ENCODE data around the gene FXYD7.
"Not testable (repeated sequence)": the region's sequence is repeated elsewhere in the genome, so short reads cannot be mapped to it uniquely, and the experiment has no call there.

The FXYD7 gene

GRCh38 chr19:35143231-35143715, at the start of gene FXYD7:
FXYD7 (plus strand) TSS chr19:35143255; CDS start chr19:35143334, 79 bp downstream.
- DNase-seq: no peak

GRCh38 chr19:35093430-35093829, 49.6 kb upstream of the FXYD7 start:
- no peak for DNase-seq

GRCh38 chr19:35093941-35094647, 49.0 kb upstream of the FXYD7 start:
- DNase-seq: no peak

- no peak for DNase-seq
These were observed 48.4 kb upstream of the FXYD7 start for GRCh38 chr19:35094656-35095055.

GRCh38 chr19:35095667-35096368, 47.2 kb upstream of the FXYD7 start:
- DNase-seq: peak; percentile 66

- no peak for DNase-seq
These were observed 44.5 kb upstream of the FXYD7 start for GRCh38 chr19:35098413-35099049.

GRCh38 chr19:35099155-35099896, 43.7 kb upstream of the FXYD7 start:
- no peak for DNase-seq

- DNase-seq: no peak
These were observed 43.2 kb upstream of the FXYD7 start for GRCh38 chr19:35099897-35100275.

GRCh38 chr19:35100588-35101533, 42.2 kb upstream of the FXYD7 start:
- DNase-seq: no peak

- DNase-seq: not testable (repeated sequence)
These were observed 41.1 kb upstream of the FXYD7 start for GRCh38 chr19:35101949-35102348.

GRCh38 chr19:35103614-35104013, 39.4 kb upstream of the FXYD7 start:
- not testable (repeated sequence) for DNase-seq

- no peak for DNase-seq
These were observed 38.7 kb upstream of the FXYD7 start for GRCh38 chr19:35104361-35104760.

GRCh38 chr19:35105047-35105410, 38.0 kb upstream of the FXYD7 start:
- no peak for DNase-seq

- DNase-seq: no peak
These were observed 37.4 kb upstream of the FXYD7 start for GRCh38 chr19:35105411-35106290.

- no peak for DNase-seq
These were observed 36.8 kb upstream of the FXYD7 start for GRCh38 chr19:35106291-35106583.

GRCh38 chr19:35106898-35107541, 36.0 kb upstream of the FXYD7 start:
- DNase-seq: no peak

- DNase-seq: no peak
These were observed 35.5 kb upstream of the FXYD7 start for GRCh38 chr19:35107545-35107944.

- no peak for DNase-seq
These were observed 34.3 kb upstream of the FXYD7 start for GRCh38 chr19:35108730-35109129.

- no peak for DNase-seq
These were observed 33.5 kb upstream of the FXYD7 start for GRCh38 chr19:35109395-35110112.

- no peak for DNase-seq
These were observed 32.1 kb upstream of the FXYD7 start for GRCh38 chr19:35110974-35111373.

Measured in DMS 273 treated with DMSO at 0.1 percent for 48 hours (cell line).